ENCODE results near the gene BCL7A.

BCL7A gene

GRCh38 chr12:122020795-122021192 lies 890 bp upstream of the BCL7A start:
- H3K27ac ChIP-seq (ENCODE audit: low read depth, low read length): no peak overlapping the region
- peaks cover 34% of the 10 kb centered on the region for H3K27me3 ChIP-seq (ENCODE audit: insufficient read depth, low read length)
- no peaks in the 10 kb centered on the region for H3K36me3 ChIP-seq (ENCODE audit: insufficient read depth, low read length)
- H3K4me3 ChIP-seq (ENCODE audit: low read length): peak overlapping the region; percentile 61
- peaks cover 14% of the 10 kb centered on the region for H3K4me1 ChIP-seq (ENCODE audit: insufficient read depth, low read length)
- H3K9ac ChIP-seq (ENCODE audit: low read depth, low read length): 0 out of 2 replicates have a peak overlapping the region, but pooled peaks have one; percentile 76
- WGBS: 74% methylated on average over 16 of the region's 16 CpGs
- no peaks in the 10 kb centered on the region for H3K9me3 ChIP-seq (ENCODE audit: insufficient read depth, low read depth, low read length)

- Histone ChIP-seq H3K27me3 (ENCODE audit: insufficient read depth, low read length) (peaks cover 34% of the 10 kb centered on the region), H3K4me1 (ENCODE audit: insufficient read depth, low read length) (peaks cover 14% of the 10 kb centered on the region), H3K4me3 (ENCODE audit: low read length) (peak overlapping the region; percentile 61), H3K36me3 (ENCODE audit: insufficient read depth, low read length) (no peaks in the 10 kb centered on the region), H3K27ac (ENCODE audit: low read depth, low read length) (no peak overlapping the region), H3K9ac (ENCODE audit: low read depth, low read length) (peak overlapping the region; percentile 76), H3K9me3 (ENCODE audit: insufficient read depth, low read depth, low read length) (no peaks in the 10 kb centered on the region)
- WGBS: 2% methylated on average over 57 of the region's 57 CpGs
These were observed 377 bp upstream of the BCL7A start for GRCh38 chr12:122021193-122021821.

DNA sequence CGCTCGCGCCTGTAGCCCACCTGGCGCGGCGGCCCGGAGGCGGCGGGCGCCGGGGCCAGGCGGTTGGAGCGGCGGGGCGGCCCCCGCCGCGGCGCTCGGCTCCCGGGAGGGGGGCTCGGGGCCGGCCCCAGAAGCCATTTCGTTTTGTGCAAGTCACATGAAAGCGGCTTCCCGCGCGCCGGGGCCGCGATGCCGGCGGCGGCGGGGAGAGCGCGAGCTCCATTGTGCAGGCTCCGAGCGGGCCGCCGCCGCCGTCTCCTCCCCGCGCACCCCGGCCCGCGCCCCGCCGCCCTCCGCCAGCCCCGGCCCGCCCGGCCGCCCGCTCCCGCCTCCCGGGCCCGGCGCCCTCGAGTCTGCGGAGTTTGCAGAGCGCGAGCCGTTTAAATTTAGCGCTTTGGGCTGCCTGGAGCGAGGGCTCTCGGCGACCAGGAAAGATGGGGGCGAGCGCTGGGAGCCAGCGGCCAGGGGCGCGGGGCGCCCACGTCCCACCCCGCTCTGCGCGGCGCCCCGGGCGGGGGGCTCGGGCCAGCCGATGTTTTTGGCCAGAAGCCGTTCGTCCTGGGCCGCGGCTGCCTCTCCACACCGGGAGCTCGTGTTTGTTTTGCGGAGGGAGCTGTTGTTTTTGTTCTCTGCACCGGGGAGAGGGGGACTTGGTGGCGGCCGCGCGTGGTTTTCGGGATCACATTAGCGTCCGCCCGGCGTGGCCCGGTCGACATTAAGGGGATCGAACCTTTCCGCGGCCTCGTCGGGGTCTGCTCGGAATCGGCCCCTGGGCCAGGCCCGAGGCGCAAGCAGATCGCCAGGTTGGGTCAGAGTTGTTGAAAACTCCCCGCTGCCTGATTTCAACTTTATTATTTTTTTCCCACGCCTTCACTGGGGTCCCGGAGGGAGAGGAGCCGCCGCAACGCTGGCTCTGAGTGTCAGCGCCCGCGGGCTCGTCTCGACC lies 982 bp downstream of the BCL7A start:
- Histone ChIP-seq H3K9me3 (ENCODE audit: insufficient read depth, low read depth, low read length) (no peaks in the 10 kb centered on the region), H3K4me1 (ENCODE audit: insufficient read depth, low read length) (peaks cover 14% of the 10 kb centered on the region), H3K27ac (ENCODE audit: low read depth, low read length) (no peak overlapping the region), H3K9ac (ENCODE audit: low read depth, low read length) (peak overlapping the region; percentile 76), H3K36me3 (ENCODE audit: insufficient read depth, low read length) (no peaks in the 10 kb centered on the region), H3K4me3 (ENCODE audit: low read length) (peak overlapping the region; percentile 61), H3K27me3 (ENCODE audit: insufficient read depth, low read length) (peaks cover 34% of the 10 kb centered on the region)
- WGBS: under 1% methylated on average over 124 of the region's 124 CpGs

- no peaks in the 10 kb centered on the region for H3K9me3 ChIP-seq (ENCODE audit: insufficient read depth, low read depth, low read length)
- H3K4me3 ChIP-seq (ENCODE audit: low read length): peak overlapping the region; percentile 61
- H3K36me3 ChIP-seq (ENCODE audit: insufficient read depth, low read length): no peaks in the 10 kb centered on the region
- H3K9ac ChIP-seq (ENCODE audit: low read depth, low read length): peak overlapping the region; percentile 76; the same call in 1 of the 2 replicates
- 14% methylated on average over 43 of the region's 43 CpGs for WGBS
- peaks cover 34% of the 10 kb centered on the region for H3K27me3 ChIP-seq (ENCODE audit: insufficient read depth, low read length)
- peaks cover 14% of the 10 kb centered on the region for H3K4me1 ChIP-seq (ENCODE audit: insufficient read depth, low read length)
- no peak overlapping the region for H3K27ac ChIP-seq (ENCODE audit: low read depth, low read length)
These were observed 1.9 kb downstream of the BCL7A start for GRCh38 chr12:122023339-122024131.

GRCh38 chr12:122024132-122024785 lies 2.6 kb downstream of the BCL7A start:
- WGBS: 84% methylated on average over 16 of the region's 16 CpGs

DNA sequence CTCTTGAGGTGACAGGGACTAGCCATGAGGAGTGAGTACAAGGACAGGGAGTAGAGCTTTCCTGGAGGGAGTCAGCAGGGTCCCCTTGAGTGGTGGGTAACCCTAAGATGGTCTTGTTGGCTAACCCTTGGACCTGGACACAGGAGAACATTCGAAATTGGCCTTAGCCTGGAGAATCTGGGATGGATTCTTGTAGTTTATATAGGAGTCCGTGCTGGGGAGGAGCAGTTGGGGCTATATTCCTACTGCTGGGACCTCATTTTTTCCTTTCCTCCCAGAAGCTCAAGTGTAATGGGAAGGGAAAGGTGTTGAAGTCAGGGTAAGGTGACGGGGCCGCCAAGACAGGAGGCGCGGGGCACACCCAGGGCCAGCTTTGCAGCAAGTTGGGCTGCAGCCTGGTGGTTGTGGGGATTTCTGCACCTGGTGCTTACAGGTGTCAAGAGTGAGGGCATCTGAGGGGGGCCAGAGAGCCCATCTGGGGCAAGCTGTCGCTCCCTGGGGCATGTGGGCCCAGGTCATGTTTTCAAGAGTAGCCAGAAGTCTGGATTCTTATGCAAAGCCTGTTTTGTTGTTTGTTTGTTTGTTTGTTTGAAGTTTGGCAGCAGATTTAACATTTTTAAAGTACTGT lies 5.1 kb downstream of the BCL7A start:
- Histone ChIP-seq H3K27me3 (ENCODE audit: insufficient read depth, low read length) (peaks cover 12% of the 10 kb centered on the region), H3K36me3 (ENCODE audit: insufficient read depth, low read length) (no peaks in the 10 kb centered on the region), H3K4me1 (ENCODE audit: insufficient read depth, low read length) (peaks cover 7% of the 10 kb centered on the region; the same call in 1 of the 2 replicates), H3K27ac (ENCODE audit: low read depth, low read length) (no peak overlapping the region), H3K9ac (ENCODE audit: low read depth, low read length) (no peak overlapping the region), H3K9me3 (ENCODE audit: insufficient read depth, low read depth, low read length) (no peaks in the 10 kb centered on the region), H3K4me3 (ENCODE audit: low read length) (no peak overlapping the region)
- 85% methylated on average over 7 of the region's 7 CpGs for WGBS

More at GRCh38 chr12:122024132-122024785, 2.6 kb downstream of the BCL7A start:
- Histone ChIP-seq H3K27me3 (ENCODE audit: insufficient read depth, low read length) (peaks cover 33% of the 10 kb centered on the region), H3K4me1 (ENCODE audit: insufficient read depth, low read length) (peaks cover 14% of the 10 kb centered on the region), H3K9me3 (ENCODE audit: insufficient read depth, low read depth, low read length) (no peaks in the 10 kb centered on the region), H3K27ac (ENCODE audit: low read depth, low read length) (no peak overlapping the region), H3K36me3 (ENCODE audit: insufficient read depth, low read length) (no peaks in the 10 kb centered on the region), H3K9ac (ENCODE audit: low read depth, low read length) (no peak overlapping the region), H3K4me3 (ENCODE audit: low read length) (peak overlapping the region; percentile 61)

DNA sequence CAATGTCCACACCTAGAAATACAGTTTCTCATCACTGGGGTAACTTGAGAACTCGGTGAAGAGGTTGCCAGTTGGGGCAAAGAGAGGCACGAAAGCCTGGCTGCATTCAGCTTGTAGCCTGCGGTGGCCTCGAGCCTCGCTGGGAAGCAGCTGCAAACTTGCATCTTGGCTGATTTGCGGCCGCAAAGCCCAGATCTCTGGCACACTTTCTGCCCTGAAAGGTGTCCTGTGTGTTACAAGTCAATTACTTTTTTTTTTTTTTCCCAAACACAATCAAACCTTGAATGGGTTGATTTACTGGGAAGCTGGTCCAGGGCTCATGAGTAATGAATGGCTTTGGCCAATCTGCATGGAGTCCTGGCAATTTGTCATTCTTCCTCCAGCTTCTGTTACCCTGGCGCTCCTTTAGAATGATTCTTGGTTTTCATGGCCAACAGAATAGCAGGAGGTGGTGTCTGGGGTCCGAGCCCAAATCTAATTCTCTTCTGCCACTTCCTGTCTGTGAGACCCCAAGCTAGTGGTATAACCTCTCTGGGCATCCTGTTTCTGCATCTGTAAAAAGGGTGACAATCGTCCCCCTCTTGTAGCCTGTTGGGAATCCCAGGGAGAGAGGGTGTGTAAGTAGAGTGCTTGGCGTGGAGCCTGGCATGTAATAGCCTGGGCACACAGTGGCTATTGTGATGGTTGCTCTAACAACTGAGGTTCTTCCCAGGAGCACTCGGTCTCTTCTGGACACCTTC lies 6.7 kb downstream of the BCL7A start:
- H3K4me1 ChIP-seq (ENCODE audit: insufficient read depth, low read length): peaks cover 5% of the 10 kb centered on the region; the same call in 1 of the 2 replicates
- H3K27me3 ChIP-seq (ENCODE audit: insufficient read depth, low read length): peaks cover 4% of the 10 kb centered on the region
- H3K4me3 ChIP-seq (ENCODE audit: low read length): no peak overlapping the region
- H3K9ac ChIP-seq (ENCODE audit: low read depth, low read length): no peak overlapping the region
- no peak overlapping the region for H3K27ac ChIP-seq (ENCODE audit: low read depth, low read length)
- no peaks in the 10 kb centered on the region for H3K9me3 ChIP-seq (ENCODE audit: insufficient read depth, low read depth, low read length)
- H3K36me3 ChIP-seq (ENCODE audit: insufficient read depth, low read length): no peaks in the 10 kb centered on the region
- 90% methylated on average over 12 of the region's 12 CpGs for WGBS

DNA sequence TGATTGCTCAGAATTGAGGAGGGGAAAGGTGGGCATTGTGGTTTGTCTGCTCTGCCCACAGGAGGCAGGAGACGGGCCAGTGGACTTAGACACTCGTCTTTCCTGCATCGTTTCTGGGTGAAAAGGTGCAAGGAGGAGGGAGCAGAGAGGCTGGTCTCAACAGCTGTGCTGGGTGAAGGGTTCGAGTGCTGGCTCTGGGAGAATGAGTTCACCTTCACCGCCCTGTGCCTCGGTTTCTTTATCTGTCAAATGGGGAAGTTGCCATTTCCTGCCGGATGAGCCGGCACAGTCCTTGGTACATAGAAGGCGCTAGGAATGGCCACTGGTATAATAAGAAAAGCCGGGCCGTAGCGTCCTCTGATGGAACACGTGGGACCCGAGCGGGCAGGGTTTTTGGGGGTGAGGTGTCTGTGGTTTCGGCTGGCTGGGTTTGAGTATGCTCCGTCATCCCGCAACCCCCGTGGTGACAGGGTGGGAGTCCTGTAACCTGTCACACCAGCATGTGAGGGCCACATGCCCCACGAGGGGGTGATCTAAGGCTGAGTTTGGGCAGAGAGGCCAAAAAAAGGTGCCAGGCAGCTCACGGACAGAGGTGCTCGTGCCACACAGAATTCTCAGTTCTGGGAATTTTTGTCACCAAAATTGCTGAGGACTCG lies 7.3 kb downstream of the BCL7A start:
- Histone ChIP-seq H3K27ac (ENCODE audit: low read depth, low read length) (no peak overlapping the region), H3K36me3 (ENCODE audit: insufficient read depth, low read length) (no peaks in the 10 kb centered on the region), H3K9ac (ENCODE audit: low read depth, low read length) (no peak overlapping the region), H3K27me3 (ENCODE audit: insufficient read depth, low read length) (no peaks in the 10 kb centered on the region), H3K4me1 (ENCODE audit: insufficient read depth, low read length) (no peaks in the 10 kb centered on the region), H3K4me3 (ENCODE audit: low read length) (no peak overlapping the region), H3K9me3 (ENCODE audit: insufficient read depth, low read depth, low read length) (no peaks in the 10 kb centered on the region)
- 92% methylated on average over 23 of the region's 23 CpGs for WGBS

GRCh38 chr12:122029620-122030423 lies 8.1 kb downstream of the BCL7A start:
- Histone ChIP-seq H3K36me3 (ENCODE audit: insufficient read depth, low read length) (no peaks in the 10 kb centered on the region), H3K27me3 (ENCODE audit: insufficient read depth, low read length) (no peaks in the 10 kb centered on the region), H3K4me1 (ENCODE audit: insufficient read depth, low read length) (no peaks in the 10 kb centered on the region), H3K9ac (ENCODE audit: low read depth, low read length) (no peak overlapping the region), H3K4me3 (ENCODE audit: low read length) (no peak overlapping the region), H3K9me3 (ENCODE audit: insufficient read depth, low read depth, low read length) (no peaks in the 10 kb centered on the region), H3K27ac (ENCODE audit: low read depth, low read length) (no peak overlapping the region)
- WGBS: 88% methylated on average over 28 of the region's 28 CpGs

Measured in HUES64 (cell line).